HL-60/S4 treated with phorbol 12-myristate 13-acetate at 8.2 ng/mL for 4 days and 3 days (cell line): ENCODE data around the gene ZNF383.
"Not testable (repeated sequence)": the region's sequence is repeated elsewhere in the genome, so short reads cannot be mapped to it uniquely, and the experiment has no call there.

ENCODE experiments used
- in situ Hi-C: fragments of 300-500 bp; cut with MboI; formaldehyde crosslinking; loops from 2 replicates; pipeline ENCODE4 v1.15.0; 2022; ENCODE audit warnings: low sequenced_read_pairs

ZNF383 gene

GRCh38 chr19:37217775-37218591, at the start of gene ZNF383:
TSS of gene ZNF383 (plus strand) at chr19:37218214. CDS start at chr19:37230454, 12,240 bp downstream.
- in situ Hi-C loops: no loop called here

- in situ Hi-C loops: no loop called here
Observed at GRCh38 chr19:37172368-37173366, 45.3 kb upstream of the ZNF383 start, which contains the start of gene ZNF585A. TSS of gene ZNF585A (minus strand) at chr19:37172695. CDS start at chr19:37169910, 2,785 bp downstream.

- in situ Hi-C loops: not testable (repeated sequence)
Observed at GRCh38 chr19:37186071-37186470, 31.9 kb upstream of the ZNF383 start.

- in situ Hi-C loops: not testable (repeated sequence)
Observed at GRCh38 chr19:37195248-37195647, 22.8 kb upstream of the ZNF383 start.

GRCh38 chr19:37197115-37197514, 20.9 kb upstream of the ZNF383 start:
- in situ Hi-C loops: not testable (repeated sequence)

GRCh38 chr19:37197768-37198167, 20.2 kb upstream of the ZNF383 start:
- in situ Hi-C loops: no loop called here

GRCh38 chr19:37217480-37217774, 587 bp upstream of the ZNF383 start:
- in situ Hi-C loops: no loop called here

- in situ Hi-C loops: no loop called here
Observed at GRCh38 chr19:37218592-37218935, 550 bp downstream of the ZNF383 start.

GRCh38 chr19:37220383-37220782, 2.4 kb downstream of the ZNF383 start:
- in situ Hi-C loops: no loop called here

- in situ Hi-C loops: no loop called here
Observed at GRCh38 chr19:37221136-37221535, 3.1 kb downstream of the ZNF383 start.

- in situ Hi-C loops: no loop called here
Observed at GRCh38 chr19:37226248-37226647, 8.2 kb downstream of the ZNF383 start.

- in situ Hi-C loops: no loop called here
Observed at GRCh38 chr19:37227996-37228395, 10.0 kb downstream of the ZNF383 start.

GRCh38 chr19:37243206-37243632, 25.2 kb downstream of the ZNF383 start:
- in situ Hi-C loops: no loop called here

GRCh38 chr19:37251308-37252229, 33.6 kb downstream of the ZNF383 start:
- in situ Hi-C loops: no loop called here

GRCh38 chr19:37263028-37263427, 45.0 kb downstream of the ZNF383 start:
- in situ Hi-C loops: not testable (repeated sequence)

- in situ Hi-C loops: not testable (repeated sequence)
Observed at GRCh38 chr19:37267005-37267404, 49.0 kb downstream of the ZNF383 start.

- in situ Hi-C loops: not testable (repeated sequence)
Observed at GRCh38 chr19:37267755-37268154, 49.7 kb downstream of the ZNF383 start.

- in situ Hi-C loops: not testable (repeated sequence)
Observed at GRCh38 chr19:37280656-37281055, 62.6 kb downstream of the ZNF383 start.

- in situ Hi-C loops: not testable (repeated sequence)
Observed at GRCh38 chr19:37284020-37284419, 66.0 kb downstream of the ZNF383 start.

GRCh38 chr19:37289229-37289628, 71.2 kb downstream of the ZNF383 start:
- in situ Hi-C loops: not testable (repeated sequence)
